Adrenal gland (tissue), 5 donors: ENCODE measurements around the gene COA5.

Experiments
- POLR2A ChIP-seq, 2 donors: fragments of 450-650 bp; IDR thresholded peaks; one replicate each; pipeline ENCODE4 v1.6.1; 2017; ENCODE audit warnings: antibody characterized with exemption in 2 of 2, mild to moderate bottlenecking in 2 of 2, moderate library complexity in 1 of 2
- TF ChIP-seq, protein P1 (sequence below), 6 experiments: fragments of 450-650 bp in 4 of 6; fragments of 200-600 bp in 2 of 6; sonication (generic) in 1 of 6; IDR thresholded peaks; 1 replicate in 5 of 6; 2 replicates in 1 of 6; pipeline versions ENCODE4 v1.5.1 to v1.8.0; 2016 to 2021; ENCODE audit warnings: antibody characterized with exemption in 6 of 6, mild to moderate bottlenecking in 2 of 6, moderate library complexity in 1 of 6
- donor health status: DM: no; HTN: no; CAD: no.

- TF ChIP-seq, protein P1, sequence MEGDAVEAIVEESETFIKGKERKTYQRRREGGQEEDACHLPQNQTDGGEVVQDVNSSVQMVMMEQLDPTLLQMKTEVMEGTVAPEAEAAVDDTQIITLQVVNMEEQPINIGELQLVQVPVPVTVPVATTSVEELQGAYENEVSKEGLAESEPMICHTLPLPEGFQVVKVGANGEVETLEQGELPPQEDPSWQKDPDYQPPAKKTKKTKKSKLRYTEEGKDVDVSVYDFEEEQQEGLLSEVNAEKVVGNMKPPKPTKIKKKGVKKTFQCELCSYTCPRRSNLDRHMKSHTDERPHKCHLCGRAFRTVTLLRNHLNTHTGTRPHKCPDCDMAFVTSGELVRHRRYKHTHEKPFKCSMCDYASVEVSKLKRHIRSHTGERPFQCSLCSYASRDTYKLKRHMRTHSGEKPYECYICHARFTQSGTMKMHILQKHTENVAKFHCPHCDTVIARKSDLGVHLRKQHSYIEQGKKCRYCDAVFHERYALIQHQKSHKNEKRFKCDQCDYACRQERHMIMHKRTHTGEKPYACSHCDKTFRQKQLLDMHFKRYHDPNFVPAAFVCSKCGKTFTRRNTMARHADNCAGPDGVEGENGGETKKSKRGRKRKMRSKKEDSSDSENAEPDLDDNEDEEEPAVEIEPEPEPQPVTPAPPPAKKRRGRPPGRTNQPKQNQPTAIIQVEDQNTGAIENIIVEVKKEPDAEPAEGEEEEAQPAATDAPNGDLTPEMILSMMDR (IDR thresholded peaks at IDR 0.05) = no peak
- TF ChIP-seq POLR2A (IDR thresholded peaks at IDR 0.05) = no peak
These were observed 8.8 kb upstream of the COA5 start for GRCh38 chr2:98617149-98617548.
